Measurements from ENCODE around the gene TNS3. TPM values are rescaled to one million over a fixed set of nuclear protein-coding genes. Genes with fewer than 3 reads are reported as not detected.

The TNS3 gene
- total and polyA plus RNA-seq, 2 experiments from 2014 or later: 2.7 to 5.7 TPM

DNA sequence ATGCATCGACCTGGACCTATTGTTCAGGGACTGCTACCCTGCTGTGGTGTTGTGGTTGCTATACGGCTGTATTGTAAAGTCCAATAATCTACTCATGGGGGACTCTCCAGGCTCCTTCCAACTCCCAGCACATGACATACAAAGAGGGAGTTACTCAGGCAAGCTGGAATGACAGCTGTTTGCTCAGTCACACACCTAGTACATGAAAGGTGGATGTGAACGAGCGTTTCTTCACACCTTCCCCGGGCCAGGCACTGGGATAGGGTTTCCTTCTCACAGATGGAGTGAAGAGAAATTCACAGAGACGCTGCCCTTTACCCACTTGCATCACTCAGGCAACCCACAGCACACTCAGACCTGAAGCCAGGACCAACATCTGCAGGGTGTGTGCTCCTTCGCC is 215.7 kb downstream of the TNS3 start:
- Histone ChIP-seq H3K36me3 (no peaks in the 10 kb centered on the region), H3K9me3 (ENCODE audit: low read depth) (no peaks in the 10 kb centered on the region), H3K4me3 (no peak overlapping the region), H3K27ac (no peak overlapping the region), H3K27me3 (no peaks in the 10 kb centered on the region), H3K4me1 (ENCODE audit: low read depth) (no peaks in the 10 kb centered on the region)
- no peak for DNase-seq (ENCODE audit: low read depth in 1 of 2, low spot score in 1 of 2)
- TF ChIP-seq, protein P1, sequence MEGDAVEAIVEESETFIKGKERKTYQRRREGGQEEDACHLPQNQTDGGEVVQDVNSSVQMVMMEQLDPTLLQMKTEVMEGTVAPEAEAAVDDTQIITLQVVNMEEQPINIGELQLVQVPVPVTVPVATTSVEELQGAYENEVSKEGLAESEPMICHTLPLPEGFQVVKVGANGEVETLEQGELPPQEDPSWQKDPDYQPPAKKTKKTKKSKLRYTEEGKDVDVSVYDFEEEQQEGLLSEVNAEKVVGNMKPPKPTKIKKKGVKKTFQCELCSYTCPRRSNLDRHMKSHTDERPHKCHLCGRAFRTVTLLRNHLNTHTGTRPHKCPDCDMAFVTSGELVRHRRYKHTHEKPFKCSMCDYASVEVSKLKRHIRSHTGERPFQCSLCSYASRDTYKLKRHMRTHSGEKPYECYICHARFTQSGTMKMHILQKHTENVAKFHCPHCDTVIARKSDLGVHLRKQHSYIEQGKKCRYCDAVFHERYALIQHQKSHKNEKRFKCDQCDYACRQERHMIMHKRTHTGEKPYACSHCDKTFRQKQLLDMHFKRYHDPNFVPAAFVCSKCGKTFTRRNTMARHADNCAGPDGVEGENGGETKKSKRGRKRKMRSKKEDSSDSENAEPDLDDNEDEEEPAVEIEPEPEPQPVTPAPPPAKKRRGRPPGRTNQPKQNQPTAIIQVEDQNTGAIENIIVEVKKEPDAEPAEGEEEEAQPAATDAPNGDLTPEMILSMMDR (IDR thresholded peaks at IDR 0.05; ENCODE audit: low read depth, low read length): no peak

DNA sequence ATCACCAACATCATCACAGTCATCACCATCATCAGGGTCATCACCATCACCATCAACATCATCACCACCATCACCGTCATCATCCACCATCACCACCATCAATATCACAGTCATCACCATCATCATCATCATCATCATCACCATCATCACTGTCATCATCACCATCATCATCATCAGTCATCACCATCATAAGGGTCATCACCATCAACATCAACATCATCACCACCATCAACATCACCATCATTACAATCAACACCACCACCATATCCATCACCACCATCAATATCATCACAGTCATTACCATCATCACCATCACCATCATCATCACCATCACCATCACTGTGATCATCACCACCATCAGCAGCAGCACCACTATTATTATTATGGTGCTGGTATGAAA is 218.9 kb downstream of the TNS3 start:
- no peak overlapping the region for H3K4me3 ChIP-seq
- no peak for DNase-seq (ENCODE audit: low read depth in 1 of 2, low spot score in 1 of 2)
- TF ChIP-seq, protein P1 (IDR thresholded peaks at IDR 0.05; ENCODE audit: low read depth, low read length): no peak
- H3K27me3 ChIP-seq: no peaks in the 10 kb centered on the region
- no peaks in the 10 kb centered on the region for H3K9me3 ChIP-seq (ENCODE audit: low read depth)
- no peak overlapping the region for H3K27ac ChIP-seq
- no peaks in the 10 kb centered on the region for H3K36me3 ChIP-seq
- no peaks in the 10 kb centered on the region for H3K4me1 ChIP-seq (ENCODE audit: low read depth)

DNA sequence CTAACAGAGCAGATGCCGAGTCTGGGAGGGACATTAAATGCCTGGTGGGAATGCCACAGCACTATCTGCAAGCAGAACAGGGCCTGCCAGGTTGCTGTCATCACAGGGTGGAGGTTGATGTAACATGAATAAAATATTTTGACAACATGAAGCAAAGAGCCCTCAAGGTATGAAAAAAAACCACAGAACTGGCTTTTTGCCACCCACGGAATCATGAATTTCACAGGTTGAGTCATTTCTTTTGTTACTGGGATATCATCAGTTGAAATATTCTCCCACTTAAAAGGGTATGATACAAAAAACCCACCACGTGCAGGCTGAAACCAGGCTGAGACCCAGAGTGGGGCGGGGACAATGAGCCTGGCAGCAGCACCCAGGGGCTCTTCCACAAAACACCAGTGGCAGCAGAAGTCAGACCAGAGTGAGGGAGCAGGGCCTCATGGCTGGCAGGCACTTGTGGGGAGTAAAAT is 220.1 kb downstream of the TNS3 start:
- no peaks in the 10 kb centered on the region for H3K36me3 ChIP-seq
- H3K4me1 ChIP-seq (ENCODE audit: low read depth): no peaks in the 10 kb centered on the region
- no peak overlapping the region for H3K4me3 ChIP-seq
- H3K27me3 ChIP-seq: no peaks in the 10 kb centered on the region
- no peak overlapping the region for H3K27ac ChIP-seq
- DNase-seq (ENCODE audit: low read depth in 1 of 2, low spot score in 1 of 2): peak in 1 of 2 donors; percentile 80
- TF ChIP-seq, protein P1 (IDR thresholded peaks at IDR 0.05; ENCODE audit: low read depth, low read length): no peak
- H3K9me3 ChIP-seq (ENCODE audit: low read depth): no peaks in the 10 kb centered on the region

DNA sequence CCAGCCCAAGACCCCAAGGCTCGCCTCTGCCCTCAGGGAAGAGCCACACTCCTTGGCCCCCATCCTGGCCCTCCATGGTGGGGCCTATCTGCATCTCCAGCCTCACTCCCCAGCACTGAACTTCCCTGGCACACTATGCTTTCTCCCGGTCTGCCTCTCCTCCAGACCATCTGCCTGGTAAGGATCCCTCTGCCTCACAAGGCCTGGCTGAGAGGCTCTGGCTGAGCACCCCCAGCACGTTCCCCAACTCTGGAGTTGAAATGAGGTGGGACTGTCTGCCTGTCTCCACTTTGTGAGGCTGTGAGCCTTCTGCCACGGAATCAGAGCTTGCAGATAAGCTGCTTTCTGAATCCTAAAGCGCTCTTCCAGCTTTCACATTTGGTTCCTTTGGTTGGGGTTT is 220.7 kb downstream of the TNS3 start:
- Histone ChIP-seq H3K27ac (no peak overlapping the region), H3K9me3 (ENCODE audit: low read depth) (no peaks in the 10 kb centered on the region), H3K36me3 (no peaks in the 10 kb centered on the region), H3K27me3 (no peaks in the 10 kb centered on the region), H3K4me1 (ENCODE audit: low read depth) (no peaks in the 10 kb centered on the region), H3K4me3 (no peak overlapping the region)
- TF ChIP-seq, protein P1 (IDR thresholded peaks at IDR 0.05; ENCODE audit: low read depth, low read length): no peak
- no peak for DNase-seq (ENCODE audit: low read depth in 1 of 2, low spot score in 1 of 2)

DNA sequence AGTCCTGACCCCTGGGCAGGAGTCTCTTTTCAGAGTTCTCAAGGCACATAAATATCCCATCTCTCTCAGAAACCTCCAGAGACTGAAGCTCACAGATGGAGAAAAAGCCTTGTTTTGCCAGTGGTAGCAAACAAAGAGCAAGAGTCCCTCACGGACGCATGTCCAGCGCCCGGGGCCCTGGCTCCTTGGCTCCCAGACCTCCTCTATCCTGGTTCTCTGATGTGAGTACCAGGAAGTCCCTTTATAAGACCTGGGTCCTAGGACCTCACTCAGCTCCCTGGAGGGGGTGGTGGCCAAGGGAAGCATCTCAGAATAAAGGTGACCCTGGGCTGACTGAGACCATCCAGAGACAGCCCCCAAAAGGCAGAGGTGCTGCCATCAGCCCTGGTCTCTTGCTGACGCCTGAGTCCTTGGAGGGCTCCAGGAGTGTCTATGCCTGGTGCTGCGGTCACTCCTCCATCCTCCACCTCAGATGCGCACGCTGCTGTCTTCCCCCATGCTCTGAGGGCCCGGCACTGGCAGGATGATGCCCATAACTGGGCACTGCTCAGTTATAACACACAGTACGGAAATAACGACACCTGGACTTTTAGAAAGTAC is 221.5 kb downstream of the TNS3 start:
- H3K4me3 ChIP-seq: no peak overlapping the region
- H3K27me3 ChIP-seq: no peaks in the 10 kb centered on the region
- H3K9me3 ChIP-seq (ENCODE audit: low read depth): no peaks in the 10 kb centered on the region
- no peaks in the 10 kb centered on the region for H3K4me1 ChIP-seq (ENCODE audit: low read depth)
- TF ChIP-seq, protein P1 (IDR thresholded peaks at IDR 0.05; ENCODE audit: low read depth, low read length): no peak
- DNase-seq (ENCODE audit: low read depth in 1 of 2, low spot score in 1 of 2): no peak
- H3K27ac ChIP-seq: no peak overlapping the region
- no peaks in the 10 kb centered on the region for H3K36me3 ChIP-seq

Data from cardiac muscle cell (in vitro differentiated cells and primary cell).